ENCODE measurements around the gene CYS1.
"Not testable (repeated sequence)": the region's sequence is repeated elsewhere in the genome, so short reads cannot be mapped to it uniquely, and the experiment has no call there.

Gene CYS1

GRCh38 chr2:10046931-10047330 lies 33.3 kb downstream of the CYS1 start:
- DNase-seq (ENCODE audit: low read depth): no peak

- DNase-seq (ENCODE audit: low read depth): no peak
Observed at GRCh38 chr2:10045561-10046355, 34.5 kb downstream of the CYS1 start.

GRCh38 chr2:10043906-10044601 lies 36.2 kb downstream of the CYS1 start:
- peak; percentile 90 for DNase-seq (ENCODE audit: low read depth)

- DNase-seq (ENCODE audit: low read depth): peak; percentile 87
Observed at GRCh38 chr2:10043256-10043905, 36.8 kb downstream of the CYS1 start, which contains the start of gene KLF11. TSS of gene KLF11 (plus strand) at chr2:10043550. CDS start at chr2:10043717, 167 bp downstream.

- peak; percentile 58 for DNase-seq (ENCODE audit: low read depth)
Observed at GRCh38 chr2:10042301-10043161, 37.7 kb downstream of the CYS1 start.

GRCh38 chr2:10041711-10042110 lies 38.5 kb downstream of the CYS1 start:
- DNase-seq (ENCODE audit: low read depth): no peak

GRCh38 chr2:10039658-10040410 lies 40.4 kb downstream of the CYS1 start:
- DNase-seq (ENCODE audit: low read depth): no peak

GRCh38 chr2:10038716-10039115 lies 41.5 kb downstream of the CYS1 start:
- no peak for DNase-seq (ENCODE audit: low read depth)

- DNase-seq (ENCODE audit: low read depth): no peak
Observed at GRCh38 chr2:10038123-10038522, 42.1 kb downstream of the CYS1 start.

GRCh38 chr2:10036095-10036884 lies 43.9 kb downstream of the CYS1 start:
- DNase-seq (ENCODE audit: low read depth): no peak

GRCh38 chr2:10035633-10036032 lies 44.6 kb downstream of the CYS1 start:
- DNase-seq (ENCODE audit: low read depth): no peak

GRCh38 chr2:10035053-10035422 lies 45.2 kb downstream of the CYS1 start:
- no peak for DNase-seq (ENCODE audit: low read depth)

GRCh38 chr2:10034333-10035052 lies 45.7 kb downstream of the CYS1 start:
- no peak for DNase-seq (ENCODE audit: low read depth)

GRCh38 chr2:10033251-10034006 lies 46.8 kb downstream of the CYS1 start:
- no peak for DNase-seq (ENCODE audit: low read depth)

GRCh38 chr2:10032746-10033105 lies 47.5 kb downstream of the CYS1 start:
- DNase-seq (ENCODE audit: low read depth): no peak

- DNase-seq (ENCODE audit: low read depth): no peak
Observed at GRCh38 chr2:10031886-10032745, 48.1 kb downstream of the CYS1 start.

GRCh38 chr2:10030798-10031197 lies 49.4 kb downstream of the CYS1 start:
- not testable (repeated sequence) for DNase-seq (ENCODE audit: low read depth)

GRCh38 chr2:10030311-10030736 lies 49.9 kb downstream of the CYS1 start:
- peak; percentile 83 for DNase-seq (ENCODE audit: low read depth)
